A673 (cell line): ENCODE measurements around the gene ALPK3. TPM values are rescaled to one million over a fixed set of nuclear protein-coding genes. Genes with fewer than 3 reads are reported as not detected.

Experiments
- BruUV-seq: library from RNA; stranded (reverse); fragments of 400-500 nt; replicated peaks from 2 replicates; lab custom pipeline; 2021; lab: Mats Ljungman, UMichigan
- CTCF ChIA-PET: fragments of 300-600 bp; sonication (Branson Sonifier 250); formaldehyde crosslinking; loops from one replicate; lab custom pipeline; 2022; ENCODE audit warnings: antibody characterized with exemption; lab: Charles Lee
- POLR2A ChIA-PET: fragments of 300-600 bp; sonication (Branson Sonifier 250); formaldehyde crosslinking; loops from one replicate; lab custom pipeline; 2022; ENCODE audit warnings: antibody characterized with exemption; ENCODE audit not compliant: low non-redundant PET; lab: Charles Lee
- DNase-seq: peaks from one replicate; pipeline ENCODE4 v3.0.0-alpha.2; 2015; ENCODE audit warnings: low spot score
- H3K27ac ChIP-seq: fragments of 200-600 bp; sonication (generic); 2 replicates; pipeline ENCODE4 v1.5.1; 2016; ENCODE audit warnings: mixed run types, low read depth, mild to moderate bottlenecking, mixed read lengths, antibody characterized with exemption, low read length; ENCODE audit not compliant: poor library complexity, severe bottlenecking
- H3K27me3 ChIP-seq: fragments of 200-600 bp; sonication (generic); replicated peaks from 2 replicates; pipeline ENCODE4 v1.6.1; 2017; ENCODE audit warnings: mixed run types, low read depth, mild to moderate bottlenecking, mixed read lengths, antibody characterized with exemption, low read length; ENCODE audit not compliant: insufficient read depth, poor library complexity
- H3K36me3 ChIP-seq: fragments of 200-600 bp; sonication (generic); 2 replicates; pipeline ENCODE4 v1.6.1; 2016; ENCODE audit warnings: mixed run types, mild to moderate bottlenecking, mixed read lengths, antibody characterized with exemption, low read length; ENCODE audit not compliant: insufficient read depth, poor library complexity, severe bottlenecking
- H3K4me1 ChIP-seq: fragments of 200-600 bp; sonication (generic); 2 replicates; pipeline ENCODE4 v1.6.1; 2017; ENCODE audit warnings: mixed run types, mild to moderate bottlenecking, mixed read lengths, antibody characterized with exemption, low read length; ENCODE audit not compliant: insufficient read depth, poor library complexity, severe bottlenecking
- H3K4me3 ChIP-seq: fragments of 200-600 bp; sonication (generic); 2 replicates; pipeline ENCODE4 v1.5.1; 2016; ENCODE audit warnings: low read depth, mixed run types, mild to moderate bottlenecking, mixed read lengths, low read length; ENCODE audit not compliant: poor library complexity, severe bottlenecking
- H3K9me3 ChIP-seq: fragments of 200-600 bp; sonication (generic); 2 replicates; pipeline ENCODE4 v1.6.1; 2016; ENCODE audit warnings: mixed run types, low read depth, mild to moderate bottlenecking, mixed read lengths, antibody characterized with exemption, low read length; ENCODE audit not compliant: poor library complexity, severe bottlenecking
- CTCF ChIP-seq: fragments of 300-800, 200-600 bp; sonication (generic); conservative IDR thresholded peaks from 2 replicates; pipeline ENCODE4 v1.5.1; 2017; ENCODE audit warnings: low read depth, mild to moderate bottlenecking, antibody characterized with exemption, low read length, moderate library complexity, mixed read lengths
- EZH2 ChIP-seq: fragments of 200-600 bp; sonication (generic); IDR thresholded peaks from 2 replicates; pipeline ENCODE4 v1.6.1; 2017; ENCODE audit warnings: borderline replicate concordance, low read depth, mild to moderate bottlenecking, mixed read lengths, antibody characterized with exemption, low read length; ENCODE audit not compliant: poor library complexity, severe bottlenecking
- intact Hi-C: fragments of 100-400 bp; cut with micrococcal nuclease; formaldehyde crosslinking; loops from one replicate; pipeline ENCODE4 v1.10.0; 2022; ENCODE audit not compliant: unreplicated experiment
- total RNA-seq: library from RNA; stranded (reverse); gene quantifications from 2 replicates; pipeline ENCODE4 v1.2.3, GENCODE V29; 2021

ALPK3 gene
- total RNA-seq, 1 experiment from 2014 or later = 0.67 TPM

GRCh38 chr15:84791763-84792162 lies 25.4 kb upstream of the ALPK3 start:
- no peaks in the 10 kb centered on the region for H3K27me3 ChIP-seq
- no TSS peak for BruUV-seq
- intact Hi-C loops = no loop called here
- POLR2A ChIA-PET = no interaction called here
- peaks cover 9% of the 10 kb centered on the region for H3K36me3 ChIP-seq
- no peak overlapping the region for H3K27ac ChIP-seq
- DNase-seq = no peak
- H3K4me3 ChIP-seq = no peak overlapping the region
- CTCF ChIA-PET = no interaction called here
- TF ChIP-seq EZH2 = no peak
- no peak for TF ChIP-seq CTCF
- no peaks in the 10 kb centered on the region for H3K9me3 ChIP-seq
- no peaks in the 10 kb centered on the region for H3K4me1 ChIP-seq

- DNase-seq = no peak
- Histone ChIP-seq H3K27me3 (no peaks in the 10 kb centered on the region), H3K36me3 (peaks cover 13% of the 10 kb centered on the region), H3K27ac (no peak overlapping the region), H3K4me3 (no peak overlapping the region), H3K4me1 (no peaks in the 10 kb centered on the region), H3K9me3 (no peaks in the 10 kb centered on the region)
- no TSS peak for BruUV-seq
- POLR2A ChIA-PET = no interaction called here
- intact Hi-C loops = no loop called here
- CTCF ChIA-PET = no interaction called here
- no peak for TF ChIP-seq EZH2
- TF ChIP-seq CTCF = no peak
Observed at GRCh38 chr15:84793431-84794161, 23.6 kb upstream of the ALPK3 start.

- Histone ChIP-seq H3K27me3 (no peaks in the 10 kb centered on the region), H3K4me1 (no peaks in the 10 kb centered on the region), H3K4me3 (no peak overlapping the region), H3K27ac (no peak overlapping the region), H3K9me3 (no peaks in the 10 kb centered on the region), H3K36me3 (peaks cover 18% of the 10 kb centered on the region)
- POLR2A ChIA-PET = no interaction called here
- DNase-seq = no peak
- no TSS peak for BruUV-seq
- CTCF ChIA-PET = no interaction called here
- intact Hi-C loops = no loop called here
- no peak for TF ChIP-seq CTCF
- no peak for TF ChIP-seq EZH2
Observed at GRCh38 chr15:84794162-84794547, 23.0 kb upstream of the ALPK3 start.
